ENCODE results near the gene TLK1.
"Not testable (repeated sequence)": the region's sequence is repeated elsewhere in the genome, so short reads cannot be mapped to it uniquely, and the experiment has no call there.

The TLK1 gene

GRCh38 chr2:171084128-171084527 lies 76.6 kb downstream of the TLK1 start:
- DNase-seq (ENCODE audit: low read depth, low spot score) = no peak

GRCh38 chr2:171083451-171083850 lies 77.2 kb downstream of the TLK1 start:
- DNase-seq (ENCODE audit: low read depth, low spot score) = no peak

GRCh38 chr2:171081649-171082111 lies 79.0 kb downstream of the TLK1 start:
- no peak for DNase-seq (ENCODE audit: low read depth, low spot score)

- DNase-seq (ENCODE audit: low read depth, low spot score) = no peak
Measured at GRCh38 chr2:171080607-171081006, 80.1 kb downstream of the TLK1 start.

- not testable (repeated sequence) for DNase-seq (ENCODE audit: low read depth, low spot score)
Measured at GRCh38 chr2:171076422-171076821, 84.3 kb downstream of the TLK1 start.

- no peak for DNase-seq (ENCODE audit: low read depth, low spot score)
Measured at GRCh38 chr2:171072164-171072563, 88.5 kb downstream of the TLK1 start.

GRCh38 chr2:171069286-171069956 lies 91.3 kb downstream of the TLK1 start:
- no peak for DNase-seq (ENCODE audit: low read depth, low spot score)

GRCh38 chr2:171066110-171066509 lies 94.6 kb downstream of the TLK1 start:
- no peak for DNase-seq (ENCODE audit: low read depth, low spot score)

- no peak for DNase-seq (ENCODE audit: low read depth, low spot score)
Measured at GRCh38 chr2:171057575-171057974, 103.1 kb downstream of the TLK1 start.

- DNase-seq (ENCODE audit: low read depth, low spot score) = no peak
Measured at GRCh38 chr2:171056307-171056706, 104.4 kb downstream of the TLK1 start.

GRCh38 chr2:171049691-171050090 lies 111.0 kb downstream of the TLK1 start:
- DNase-seq (ENCODE audit: low read depth, low spot score) = no peak

GRCh38 chr2:171046048-171046560 lies 114.6 kb downstream of the TLK1 start:
- no peak for DNase-seq (ENCODE audit: low read depth, low spot score)

- no peak for DNase-seq (ENCODE audit: low read depth, low spot score)
Measured at GRCh38 chr2:171044416-171044815, 116.3 kb downstream of the TLK1 start.

- DNase-seq (ENCODE audit: low read depth, low spot score) = no peak
Measured at GRCh38 chr2:171042253-171042969, 118.3 kb downstream of the TLK1 start.

- DNase-seq (ENCODE audit: low read depth, low spot score) = no peak
Measured at GRCh38 chr2:171036532-171036931, 124.2 kb downstream of the TLK1 start.

- no peak for DNase-seq (ENCODE audit: low read depth, low spot score)
Measured at GRCh38 chr2:171034315-171034714, 126.4 kb downstream of the TLK1 start.

- no peak for DNase-seq (ENCODE audit: low read depth, low spot score)
Measured at GRCh38 chr2:171025214-171025613, 135.5 kb downstream of the TLK1 start.

- no peak for DNase-seq (ENCODE audit: low read depth, low spot score)
Measured at GRCh38 chr2:171018522-171018921, 142.2 kb downstream of the TLK1 start.

- no peak for DNase-seq (ENCODE audit: low read depth, low spot score)
Measured at GRCh38 chr2:171016125-171016524, 144.6 kb downstream of the TLK1 start.

- DNase-seq (ENCODE audit: low read depth, low spot score) = no peak
Measured at GRCh38 chr2:171013851-171014250, 146.8 kb downstream of the TLK1 start.

- DNase-seq (ENCODE audit: low read depth, low spot score) = no peak
Measured at GRCh38 chr2:171009386-171009785, 151.3 kb downstream of the TLK1 start.

GRCh38 chr2:171008550-171009205 lies 152.0 kb downstream of the TLK1 start:
- DNase-seq (ENCODE audit: low read depth, low spot score) = no peak

Measured in activated naive CD8-positive, alpha-beta T cell treated with anti-CD3 and anti-CD28 coated beads, Interleukin-2, amount 50 U/mL, for 16 hours (primary cell).